MM.1S (cell line): ENCODE results near the gene NUDT1.

Source experiments
- CTCF ChIP-seq: fragments of 300-600 bp; sonication (generic); IDR thresholded peaks from 2 replicates; pipeline ENCODE4 v1.5.1; 2016; ENCODE audit warnings: antibody characterized with exemption, low read length, mixed read lengths
- EZH2 ChIP-seq: fragments of 300-600 bp; sonication (generic); optimal IDR thresholded peaks from 2 replicates; pipeline ENCODE3; 2017; ENCODE audit warnings: low read depth, mild to moderate bottlenecking, antibody characterized with exemption, low read length, mixed read lengths
- EZH2phosphoT487 ChIP-seq: fragments of 300-600 bp; sonication (generic); IDR thresholded peaks from 2 replicates; pipeline ENCODE4 v1.6.1; 2018; ENCODE audit warnings: antibody characterized with exemption, low read length

GRCh38 chr7:2217716-2218443 is 24.1 kb upstream of the NUDT1 start:
- TF ChIP-seq EZH2 (no peak), EZH2phosphoT487 (no peak), CTCF (no peak)
